C4-2B (cell line): ENCODE results near the gene ESYT2.

Experiments used
- ZFX ChIP-seq: fragments of 450-650 bp; IDR thresholded peaks from 2 replicates; pipeline ENCODE4 v1.6.1; 2017
- TF ChIP-seq, protein P1 (sequence below): fragments of 450-650 bp; conservative IDR thresholded peaks from 2 replicates; pipeline ENCODE4 v1.5.1; 2017; ENCODE audit warnings: mild to moderate bottlenecking

DNA sequence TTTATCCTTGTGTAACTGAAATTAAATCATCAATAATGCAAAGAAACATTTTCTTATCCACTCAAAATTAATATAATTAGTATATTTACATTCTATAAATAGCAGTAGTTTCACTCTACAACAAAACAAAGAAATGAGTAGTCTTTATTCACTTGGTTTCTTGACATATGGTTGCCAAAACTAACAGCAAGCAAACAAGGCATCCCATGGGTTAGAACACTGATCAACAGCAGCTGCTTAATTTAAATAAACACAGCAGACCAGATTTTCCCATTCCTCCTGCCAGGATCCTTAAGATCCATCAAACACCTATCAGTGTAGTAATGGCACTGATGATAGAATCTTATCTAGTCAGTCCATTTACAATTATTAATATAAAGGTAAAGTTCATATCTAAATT lies 146.9 kb downstream of the ESYT2 start:
- TF ChIP-seq, protein P1, sequence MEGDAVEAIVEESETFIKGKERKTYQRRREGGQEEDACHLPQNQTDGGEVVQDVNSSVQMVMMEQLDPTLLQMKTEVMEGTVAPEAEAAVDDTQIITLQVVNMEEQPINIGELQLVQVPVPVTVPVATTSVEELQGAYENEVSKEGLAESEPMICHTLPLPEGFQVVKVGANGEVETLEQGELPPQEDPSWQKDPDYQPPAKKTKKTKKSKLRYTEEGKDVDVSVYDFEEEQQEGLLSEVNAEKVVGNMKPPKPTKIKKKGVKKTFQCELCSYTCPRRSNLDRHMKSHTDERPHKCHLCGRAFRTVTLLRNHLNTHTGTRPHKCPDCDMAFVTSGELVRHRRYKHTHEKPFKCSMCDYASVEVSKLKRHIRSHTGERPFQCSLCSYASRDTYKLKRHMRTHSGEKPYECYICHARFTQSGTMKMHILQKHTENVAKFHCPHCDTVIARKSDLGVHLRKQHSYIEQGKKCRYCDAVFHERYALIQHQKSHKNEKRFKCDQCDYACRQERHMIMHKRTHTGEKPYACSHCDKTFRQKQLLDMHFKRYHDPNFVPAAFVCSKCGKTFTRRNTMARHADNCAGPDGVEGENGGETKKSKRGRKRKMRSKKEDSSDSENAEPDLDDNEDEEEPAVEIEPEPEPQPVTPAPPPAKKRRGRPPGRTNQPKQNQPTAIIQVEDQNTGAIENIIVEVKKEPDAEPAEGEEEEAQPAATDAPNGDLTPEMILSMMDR = no peak
- no peak for TF ChIP-seq ZFX
